SK-N-SH (cell line): ENCODE results near the gene RNF214.

Source experiments
- FOXM1 ChIP-seq: IDR thresholded peaks from 2 replicates; pipeline ENCODE4 v1.4.0; 2012; ENCODE audit warnings: low read depth, mild to moderate bottlenecking
- RCOR1 ChIP-seq: fragments of 150-350 bp; IDR thresholded peaks from 2 replicates; pipeline ENCODE4 v1.6.1; 2017; ENCODE audit warnings: antibody characterized with exemption, low read length
- RFX5 ChIP-seq: IDR thresholded peaks from 2 replicates; pipeline ENCODE4 v1.6.1; 2012; ENCODE audit warnings: mild to moderate bottlenecking, improper control_type of control experiment, low read length
- TF ChIP-seq, protein P1 (sequence below): fragments of 200-600 bp; sonication (generic); IDR thresholded peaks from 2 replicates; pipeline ENCODE4 v1.6.1; 2017; ENCODE audit warnings: antibody characterized with exemption, mild to moderate bottlenecking, moderate library complexity

DNA sequence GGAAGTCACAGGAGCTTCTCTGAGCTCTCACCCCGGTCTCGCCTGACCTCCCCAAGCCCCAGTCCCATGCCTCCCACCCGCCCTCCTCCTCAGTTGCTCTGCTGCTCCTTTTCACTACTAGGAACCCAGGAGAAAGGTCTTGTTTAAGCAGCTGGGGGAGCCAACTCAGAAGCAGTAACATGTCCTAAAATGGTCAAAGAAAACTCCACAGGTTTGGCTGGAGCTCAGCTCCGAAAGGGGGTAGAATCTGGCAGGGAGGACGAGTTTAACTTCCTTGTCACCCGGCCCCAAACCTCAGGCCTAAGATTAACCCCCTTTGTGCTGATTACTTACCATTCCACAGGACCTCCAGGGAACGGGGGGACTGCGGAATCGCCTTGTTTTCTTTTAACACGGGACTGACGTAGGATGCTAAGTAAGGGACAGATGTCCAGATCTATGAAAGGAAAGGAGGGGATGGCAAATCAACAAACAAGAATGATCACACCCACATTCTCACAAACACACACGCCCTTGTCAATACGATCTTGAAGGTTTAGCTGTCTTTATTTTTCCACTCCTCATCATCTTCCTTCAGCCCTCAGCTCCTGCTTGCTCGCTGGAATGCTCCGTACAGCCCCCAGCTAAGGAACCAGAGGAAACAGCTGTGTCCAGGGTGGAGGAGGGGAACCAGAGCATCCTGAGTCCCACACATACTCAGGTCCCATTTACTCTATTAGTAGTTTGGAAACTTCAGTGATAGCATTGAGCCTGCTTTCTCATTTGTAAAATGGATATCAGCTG, 14.1 kb upstream of the RNF214 start:
- TF ChIP-seq, protein P1, sequence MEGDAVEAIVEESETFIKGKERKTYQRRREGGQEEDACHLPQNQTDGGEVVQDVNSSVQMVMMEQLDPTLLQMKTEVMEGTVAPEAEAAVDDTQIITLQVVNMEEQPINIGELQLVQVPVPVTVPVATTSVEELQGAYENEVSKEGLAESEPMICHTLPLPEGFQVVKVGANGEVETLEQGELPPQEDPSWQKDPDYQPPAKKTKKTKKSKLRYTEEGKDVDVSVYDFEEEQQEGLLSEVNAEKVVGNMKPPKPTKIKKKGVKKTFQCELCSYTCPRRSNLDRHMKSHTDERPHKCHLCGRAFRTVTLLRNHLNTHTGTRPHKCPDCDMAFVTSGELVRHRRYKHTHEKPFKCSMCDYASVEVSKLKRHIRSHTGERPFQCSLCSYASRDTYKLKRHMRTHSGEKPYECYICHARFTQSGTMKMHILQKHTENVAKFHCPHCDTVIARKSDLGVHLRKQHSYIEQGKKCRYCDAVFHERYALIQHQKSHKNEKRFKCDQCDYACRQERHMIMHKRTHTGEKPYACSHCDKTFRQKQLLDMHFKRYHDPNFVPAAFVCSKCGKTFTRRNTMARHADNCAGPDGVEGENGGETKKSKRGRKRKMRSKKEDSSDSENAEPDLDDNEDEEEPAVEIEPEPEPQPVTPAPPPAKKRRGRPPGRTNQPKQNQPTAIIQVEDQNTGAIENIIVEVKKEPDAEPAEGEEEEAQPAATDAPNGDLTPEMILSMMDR, result no peak
- TF ChIP-seq RFX5, result no peak
- TF ChIP-seq FOXM1, result no peak
- no peak for TF ChIP-seq RCOR1
